SU-DHL-6 (cell line): ENCODE data around the gene EXOC3.

Experiments used
- EZH2phosphoT487 ChIP-seq: fragments of 200-600 bp; sonication (generic), shearing (Covaris generic); conservative IDR thresholded peaks from 2 replicates; pipeline ENCODE4 v1.6.1; 2018; ENCODE audit warnings: mild to moderate bottlenecking, antibody characterized with exemption, low read length, moderate library complexity, mixed read lengths
- TF ChIP-seq, protein P1 (sequence below): fragments of 200-600 bp; sonication (generic); IDR thresholded peaks from one replicate; pipeline ENCODE4 v1.5.1; 2017; ENCODE audit warnings: antibody characterized with exemption, mild to moderate bottlenecking, low read length, moderate library complexity; ENCODE audit not compliant: insufficient read depth, poor library complexity, severe bottlenecking

DNA sequence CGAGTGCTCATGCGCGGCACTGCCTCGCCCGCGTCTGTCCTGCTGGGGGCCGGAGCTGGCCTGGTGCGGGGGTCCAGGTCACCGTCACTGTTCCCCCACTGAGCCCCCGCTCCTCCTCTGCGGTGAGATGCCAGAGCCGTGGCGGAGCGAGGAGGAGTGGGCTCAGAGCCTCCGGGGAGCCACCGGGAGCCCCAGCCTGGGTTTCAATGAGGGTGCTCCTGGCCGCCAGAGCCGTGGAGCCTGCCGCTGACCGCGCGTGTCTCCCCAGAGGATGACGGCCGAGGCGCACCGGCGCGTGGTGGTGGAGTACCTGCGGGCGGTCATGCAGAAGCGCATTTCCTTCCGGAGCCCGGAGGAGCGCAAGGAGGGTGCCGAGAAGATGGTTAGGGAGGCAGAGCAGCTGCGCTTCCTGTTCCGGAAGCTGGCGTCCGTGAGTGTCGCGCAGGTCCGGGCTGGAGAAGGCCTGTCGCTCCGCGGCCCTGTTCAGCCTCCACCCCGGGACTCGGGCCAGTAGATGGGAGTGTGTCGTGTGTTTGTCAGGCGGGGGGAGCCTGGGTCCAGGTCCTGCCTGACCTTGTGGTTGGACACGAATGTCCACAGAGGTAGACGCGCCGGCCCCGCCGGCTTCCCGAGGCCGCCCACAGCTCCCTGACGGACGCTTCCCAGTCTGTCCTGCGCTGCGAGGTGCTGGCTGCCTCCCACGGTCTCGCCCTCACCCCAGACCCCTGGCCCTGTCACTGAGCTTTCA is 22.0 kb downstream of the EXOC3 start:
- TF ChIP-seq, protein P1, sequence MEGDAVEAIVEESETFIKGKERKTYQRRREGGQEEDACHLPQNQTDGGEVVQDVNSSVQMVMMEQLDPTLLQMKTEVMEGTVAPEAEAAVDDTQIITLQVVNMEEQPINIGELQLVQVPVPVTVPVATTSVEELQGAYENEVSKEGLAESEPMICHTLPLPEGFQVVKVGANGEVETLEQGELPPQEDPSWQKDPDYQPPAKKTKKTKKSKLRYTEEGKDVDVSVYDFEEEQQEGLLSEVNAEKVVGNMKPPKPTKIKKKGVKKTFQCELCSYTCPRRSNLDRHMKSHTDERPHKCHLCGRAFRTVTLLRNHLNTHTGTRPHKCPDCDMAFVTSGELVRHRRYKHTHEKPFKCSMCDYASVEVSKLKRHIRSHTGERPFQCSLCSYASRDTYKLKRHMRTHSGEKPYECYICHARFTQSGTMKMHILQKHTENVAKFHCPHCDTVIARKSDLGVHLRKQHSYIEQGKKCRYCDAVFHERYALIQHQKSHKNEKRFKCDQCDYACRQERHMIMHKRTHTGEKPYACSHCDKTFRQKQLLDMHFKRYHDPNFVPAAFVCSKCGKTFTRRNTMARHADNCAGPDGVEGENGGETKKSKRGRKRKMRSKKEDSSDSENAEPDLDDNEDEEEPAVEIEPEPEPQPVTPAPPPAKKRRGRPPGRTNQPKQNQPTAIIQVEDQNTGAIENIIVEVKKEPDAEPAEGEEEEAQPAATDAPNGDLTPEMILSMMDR: no peak
- TF ChIP-seq EZH2phosphoT487: no peak
